SHP77 treated with DMSO at 0.1 percent for 48 hours (cell line): ENCODE measurements around the gene C2orf49.

Source experiments
- DNase-seq: peaks from one replicate; lab custom pipeline; 2025; lab: John Stamatoyannopoulos, UW

Gene C2orf49

GRCh38 chr2:105337122-105338019 is at the start of gene C2orf49:
Gene C2orf49 (plus strand): TSS chr2:105337540. CDS start chr2:105337588, 48 bp downstream.
- peak; percentile 87 for DNase-seq

- peak; percentile 2 for DNase-seq
Observed at GRCh38 chr2:105287692-105288091, 49.6 kb upstream of the C2orf49 start.

GRCh38 chr2:105288133-105288532 is 49.2 kb upstream of the C2orf49 start:
- no peak for DNase-seq

DNA sequence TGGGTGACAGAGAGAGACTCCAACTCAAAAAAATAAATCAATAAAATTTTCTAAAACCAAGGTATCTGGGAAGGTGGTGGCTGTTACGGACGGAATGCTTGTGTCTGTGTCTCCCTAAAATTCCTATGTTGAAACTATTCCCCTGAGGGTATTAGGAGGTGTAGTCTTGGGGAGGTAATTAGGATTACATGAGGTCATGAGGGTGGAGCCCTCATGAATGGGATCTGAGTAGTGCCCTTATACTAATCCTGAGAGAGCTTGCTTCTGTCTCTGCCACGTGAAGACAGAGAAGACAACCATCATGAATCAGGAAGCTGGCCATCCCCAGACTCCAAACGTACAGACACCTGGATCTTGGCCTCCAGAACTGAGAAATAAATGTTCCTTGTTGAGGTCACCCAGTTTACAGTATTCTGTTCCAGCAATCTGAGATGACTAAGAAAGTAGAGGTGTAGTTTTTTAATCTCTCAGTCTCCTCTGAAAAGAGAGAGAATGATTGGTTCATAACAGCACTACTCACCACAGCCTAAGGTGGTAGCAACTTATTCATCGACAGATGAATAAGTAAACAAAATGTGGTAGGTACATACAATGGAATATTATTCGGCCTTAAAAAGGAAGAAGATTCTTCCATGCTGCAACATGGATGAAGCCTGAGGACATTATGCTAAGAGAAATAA is 46.2 kb upstream of the C2orf49 start:
- no peak for DNase-seq

- DNase-seq = no peak
Observed at GRCh38 chr2:105291981-105292380, 45.4 kb upstream of the C2orf49 start.

DNA sequence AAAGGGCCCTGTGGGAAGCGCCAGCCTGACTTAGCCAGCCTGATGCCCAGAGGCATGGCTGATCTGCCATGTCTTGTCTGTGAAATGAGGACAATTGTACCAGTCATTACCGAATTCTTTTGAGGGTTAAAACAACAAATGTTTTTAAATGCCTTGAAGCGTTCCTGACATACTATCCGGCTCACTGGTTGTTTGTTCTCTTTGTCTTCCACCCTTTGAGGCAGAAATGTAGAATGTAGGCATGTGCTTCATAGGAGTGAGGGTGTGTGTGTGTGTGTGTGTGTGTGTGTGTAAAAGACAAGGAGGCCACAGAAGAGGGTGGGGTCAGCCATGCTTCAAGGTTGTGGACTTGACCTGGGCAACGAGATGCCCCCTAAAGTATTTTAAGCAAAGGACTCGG is 43.3 kb upstream of the C2orf49 start:
- DNase-seq = no peak

DNA sequence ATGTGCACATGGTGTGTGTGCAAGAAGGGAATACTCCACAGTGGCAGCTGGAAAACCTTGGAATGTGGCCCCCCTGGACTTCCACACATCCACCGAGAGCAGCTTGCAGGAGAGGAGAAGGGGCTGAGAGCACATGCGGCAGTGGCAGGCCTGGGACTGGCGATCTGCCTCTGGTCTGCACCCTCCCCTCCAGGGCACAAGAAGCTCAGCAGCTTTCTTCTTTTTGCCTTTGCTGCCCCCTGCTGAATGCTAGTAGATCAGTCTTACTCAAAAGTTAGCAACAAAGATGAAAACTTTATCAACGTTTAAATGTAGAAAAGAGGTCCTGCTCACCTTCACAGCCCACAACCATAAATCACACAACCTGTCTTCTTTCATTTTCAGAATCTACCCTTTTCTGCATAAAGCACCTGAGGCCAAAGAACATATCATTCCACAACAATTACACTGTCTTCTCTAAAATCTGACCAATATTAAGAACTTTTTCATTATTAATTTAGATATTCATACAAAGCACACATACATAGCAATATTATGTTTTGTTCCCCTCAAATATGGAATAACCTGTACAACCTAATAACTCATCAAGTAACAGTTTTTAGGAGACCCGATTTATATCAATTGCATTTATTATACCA is 42.4 kb upstream of the C2orf49 start:
- peak; percentile 1 for DNase-seq

DNA sequence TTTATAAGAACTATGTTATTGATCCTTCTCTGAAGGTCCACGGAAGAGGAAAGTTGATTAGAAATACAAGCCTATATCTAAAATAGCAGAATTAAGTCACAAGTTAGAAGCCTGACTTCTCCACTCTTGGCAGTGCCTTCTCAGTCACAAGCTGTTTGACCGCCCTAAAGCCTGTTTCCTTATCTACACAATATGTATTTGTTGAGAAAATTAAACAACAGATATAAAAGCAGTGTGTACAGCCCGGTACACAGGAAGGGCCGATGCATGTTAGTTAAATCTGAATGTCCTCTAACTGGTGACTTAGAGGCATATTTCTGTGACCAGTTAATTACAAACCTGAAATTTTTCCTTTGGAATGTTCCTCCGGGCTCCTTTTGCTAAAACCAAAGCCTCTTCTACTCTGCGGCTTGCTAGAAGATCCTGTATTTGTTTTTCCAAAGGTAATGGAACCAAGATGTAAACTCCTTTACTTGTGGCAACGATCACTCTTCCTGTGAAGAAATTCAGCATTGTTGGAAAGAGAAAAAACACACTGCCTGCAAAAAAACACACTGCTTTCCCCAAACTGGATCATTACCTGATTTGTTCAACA is 41.2 kb upstream of the C2orf49 start:
- DNase-seq = no peak

GRCh38 chr2:105297216-105297615 is 40.1 kb upstream of the C2orf49 start:
- no peak for DNase-seq

DNA sequence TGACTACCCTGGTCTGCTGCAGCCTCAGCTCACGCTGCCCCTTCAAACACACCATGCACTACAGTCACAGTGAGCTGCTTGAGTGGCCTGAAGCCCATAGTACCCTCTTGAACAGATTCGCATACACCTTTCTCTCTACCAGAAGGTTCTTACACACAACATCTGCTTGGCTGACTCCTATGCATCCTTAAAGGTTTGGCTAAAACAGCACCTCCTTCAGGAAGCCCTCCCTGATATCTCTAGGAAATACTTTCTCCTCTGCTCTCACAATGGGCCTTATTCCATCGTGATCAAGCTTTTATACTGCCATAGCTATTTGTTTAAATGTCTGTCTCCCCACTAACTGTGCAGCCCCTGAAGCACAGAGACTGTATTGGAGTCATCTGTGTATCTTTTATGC is 39.3 kb upstream of the C2orf49 start:
- no peak for DNase-seq

DNA sequence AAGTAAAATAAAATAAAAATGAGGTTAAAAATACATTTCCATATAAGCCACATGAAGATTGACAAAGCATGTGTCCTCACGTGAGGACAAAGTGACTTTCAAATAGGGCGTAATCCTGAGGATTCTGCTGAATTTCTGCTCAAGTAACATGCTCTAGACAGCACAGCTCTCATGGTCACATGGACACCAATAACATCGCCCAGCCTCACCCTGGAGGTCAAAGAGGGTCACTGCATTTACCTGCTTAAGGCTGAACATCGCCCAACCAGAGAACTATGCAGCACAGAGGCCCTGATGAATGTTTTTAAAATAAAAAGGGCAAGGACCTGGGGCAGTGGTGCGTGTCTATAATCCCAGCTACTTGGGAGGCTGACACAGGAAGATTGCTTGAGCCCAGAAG is 38.0 kb upstream of the C2orf49 start:
- DNase-seq = no peak

DNA sequence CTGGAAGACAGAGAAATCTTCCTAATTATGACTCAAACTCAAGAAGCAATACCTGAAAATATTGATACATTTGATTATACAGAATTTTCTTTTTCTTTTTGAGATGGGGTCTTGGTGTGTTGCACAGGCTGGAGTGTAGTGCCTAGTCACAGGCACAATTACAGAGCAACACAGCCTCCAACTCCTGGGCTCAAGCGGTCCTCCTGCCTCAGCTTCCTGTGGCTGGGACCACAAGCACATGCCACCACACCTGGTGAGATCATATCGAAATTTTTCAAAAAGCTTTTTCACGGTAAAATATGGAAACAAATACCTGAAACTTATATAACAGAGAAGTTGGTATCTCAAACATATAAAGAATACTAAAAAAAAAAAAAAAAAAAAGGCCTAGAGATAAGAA is 35.7 kb upstream of the C2orf49 start:
- DNase-seq = no peak

DNA sequence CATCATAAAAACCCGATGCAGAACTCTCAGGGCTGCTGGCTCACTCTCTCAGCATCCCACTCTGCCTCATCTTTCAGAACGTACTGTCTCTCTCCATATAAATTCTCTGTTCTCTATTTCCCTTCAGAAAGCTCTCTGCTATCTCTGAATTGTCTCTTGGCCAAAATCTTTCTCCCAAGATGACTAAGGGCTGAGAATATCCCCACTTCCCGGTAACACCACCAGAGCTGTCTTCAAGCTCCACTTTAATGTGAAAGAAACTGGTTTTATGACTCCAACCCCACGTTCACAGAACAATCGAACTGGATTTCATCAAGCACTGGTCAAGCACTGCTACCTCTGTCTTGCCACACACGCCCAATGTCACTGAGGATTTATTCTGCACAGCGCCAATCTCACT is 30.2 kb upstream of the C2orf49 start:
- no peak for DNase-seq

DNA sequence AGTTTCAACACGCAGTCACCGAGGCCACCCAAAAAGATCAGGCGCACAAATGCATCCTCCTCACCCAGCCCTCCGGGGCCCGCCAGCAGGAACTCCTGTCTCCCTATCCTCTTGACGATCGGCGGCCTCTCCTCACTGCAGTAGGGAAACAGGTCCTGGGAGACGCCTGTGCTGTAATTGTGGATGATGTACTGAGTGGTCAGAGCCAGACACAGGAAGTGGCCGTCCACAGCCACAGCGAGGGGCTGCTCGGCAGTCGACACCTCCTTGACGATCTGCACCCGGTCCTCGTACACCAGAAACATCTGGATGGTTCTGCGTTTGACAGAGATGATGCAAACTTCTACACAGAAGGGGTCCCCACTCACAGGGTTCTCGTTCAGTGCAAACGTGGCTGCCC is 29.8 kb upstream of the C2orf49 start:
- DNase-seq = no peak

DNA sequence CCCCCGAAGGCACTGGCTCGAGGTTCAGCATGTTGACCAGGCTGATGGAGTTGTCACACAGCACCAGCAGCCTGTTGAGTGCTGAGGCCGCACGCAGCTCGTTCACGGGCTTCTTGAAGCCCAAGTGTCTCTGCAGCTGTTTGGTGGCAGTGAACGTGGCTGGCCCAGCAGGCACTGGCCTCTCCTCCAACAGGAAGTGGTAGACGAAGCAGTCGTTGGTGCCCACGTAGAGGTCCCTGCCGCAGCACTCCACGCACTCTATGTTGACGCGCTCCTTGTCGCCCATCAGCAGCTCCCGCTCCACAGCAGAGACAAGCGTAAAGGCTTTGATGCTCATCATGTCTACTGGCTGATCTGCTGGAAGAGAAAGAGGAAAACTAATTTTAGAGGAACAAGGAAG is 29.4 kb upstream of the C2orf49 start:
- no peak for DNase-seq

DNA sequence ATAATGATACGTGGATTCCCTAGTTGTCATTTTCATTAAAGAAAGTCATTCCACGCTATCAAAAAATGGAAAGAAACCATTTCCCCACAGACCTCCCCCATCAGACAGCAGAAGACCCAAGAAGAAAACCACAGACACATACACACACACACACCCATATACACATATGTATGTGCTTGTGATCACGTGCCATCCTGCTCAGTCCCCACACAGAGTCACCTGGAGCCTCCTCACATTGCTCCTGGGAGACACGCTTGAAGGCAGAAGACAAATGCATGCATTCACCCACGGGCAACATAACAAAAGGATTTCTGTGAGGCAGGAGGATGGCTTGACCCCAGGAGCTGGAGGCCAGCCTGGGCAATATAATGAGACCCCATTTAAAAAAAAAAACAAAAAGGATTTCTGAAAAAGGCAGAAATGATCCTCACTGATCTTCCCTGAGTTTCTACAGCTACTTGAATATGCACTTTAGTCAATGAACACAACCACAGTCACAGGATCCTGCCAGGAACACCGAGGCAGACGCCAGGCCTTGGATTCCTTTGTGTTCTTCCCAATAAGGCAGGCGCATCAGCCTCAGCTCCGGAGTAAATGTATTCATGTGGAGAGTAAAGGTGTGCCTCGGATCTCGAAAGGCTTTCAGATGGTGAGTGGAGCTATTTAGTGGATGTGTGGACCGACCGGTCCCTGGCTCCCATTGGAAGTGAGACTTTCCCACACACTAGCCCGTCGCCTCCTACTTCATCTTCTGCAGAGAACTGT is 28.8 kb upstream of the C2orf49 start:
- no peak for DNase-seq

- DNase-seq = no peak
Observed at GRCh38 chr2:105309147-105309545, 28.2 kb upstream of the C2orf49 start.

- no peak for DNase-seq
Observed at GRCh38 chr2:105313877-105314276, 23.5 kb upstream of the C2orf49 start.

DNA sequence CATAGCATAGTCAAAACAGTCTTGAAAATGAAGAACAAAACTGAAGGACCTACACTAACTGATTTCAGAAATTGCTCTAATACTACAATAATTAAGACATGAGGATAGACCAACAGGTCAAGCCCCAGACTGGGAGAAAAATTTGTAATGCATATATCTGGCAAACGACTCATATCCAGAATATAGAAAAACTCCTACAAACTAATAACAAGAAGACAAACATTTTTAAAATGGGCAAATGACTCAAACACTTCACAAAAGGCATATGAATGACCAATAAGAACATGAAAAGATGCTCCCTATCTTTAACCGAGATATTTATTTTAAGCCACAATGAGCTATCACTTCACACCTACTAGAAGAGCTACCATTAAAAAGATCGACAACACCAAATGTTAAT is 22.0 kb upstream of the C2orf49 start:
- no peak for DNase-seq

GRCh38 chr2:105317937-105318336 is 19.4 kb upstream of the C2orf49 start:
- DNase-seq = no peak

GRCh38 chr2:105320651-105321215 is 16.6 kb upstream of the C2orf49 start:
- DNase-seq = no peak
